GM21515 (cell line): ENCODE measurements around the gene IGFBP5.

Source experiments
- ATAC-seq: cut with Tn5 transposase; IDR thresholded peaks from one replicate; pipeline ENCODE4 v1.9.1; 2021; ENCODE audit not compliant: unreplicated experiment

The IGFBP5 gene

DNA sequence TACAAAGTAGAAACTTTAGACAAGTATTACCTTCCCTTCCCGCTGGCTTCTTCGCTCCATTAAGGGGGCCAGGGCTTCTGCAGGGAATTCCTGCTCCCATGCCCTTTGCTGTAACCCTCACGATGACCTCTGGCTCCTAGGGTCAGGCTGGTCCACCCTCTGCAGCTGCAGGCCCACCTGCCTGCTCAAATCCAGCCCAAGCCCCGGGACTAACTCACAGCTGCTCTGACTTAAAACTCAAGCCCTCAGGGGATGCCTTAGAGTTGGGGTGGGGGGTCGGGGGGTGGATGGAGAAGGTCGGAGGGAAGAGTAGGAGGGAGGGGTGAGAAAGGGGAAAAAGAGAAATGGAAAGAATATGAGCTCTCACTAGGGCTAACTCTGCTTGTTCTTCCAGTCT is 4.9 kb downstream of the IGFBP5 start:
- no peak for ATAC-seq

DNA sequence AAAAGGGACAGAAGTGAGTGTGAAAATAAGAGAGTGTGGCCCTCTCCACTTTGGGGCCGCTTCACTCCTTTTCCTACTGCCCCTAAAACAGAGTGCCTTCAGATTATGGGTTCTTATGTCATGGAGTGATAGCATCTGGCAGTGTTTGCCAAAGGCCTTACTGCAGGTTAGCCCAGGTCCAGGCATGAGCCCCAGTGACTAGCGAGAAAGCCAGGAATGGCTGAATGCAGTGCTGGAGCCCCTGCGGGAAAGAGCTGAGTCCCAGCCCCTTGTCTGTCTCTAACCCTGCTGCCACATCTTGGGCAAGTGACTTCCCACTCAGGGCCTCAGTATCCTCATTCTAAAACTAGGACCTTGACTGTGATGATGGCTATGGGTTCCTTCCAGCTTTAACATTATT is 6.0 kb downstream of the IGFBP5 start:
- no peak for ATAC-seq

DNA sequence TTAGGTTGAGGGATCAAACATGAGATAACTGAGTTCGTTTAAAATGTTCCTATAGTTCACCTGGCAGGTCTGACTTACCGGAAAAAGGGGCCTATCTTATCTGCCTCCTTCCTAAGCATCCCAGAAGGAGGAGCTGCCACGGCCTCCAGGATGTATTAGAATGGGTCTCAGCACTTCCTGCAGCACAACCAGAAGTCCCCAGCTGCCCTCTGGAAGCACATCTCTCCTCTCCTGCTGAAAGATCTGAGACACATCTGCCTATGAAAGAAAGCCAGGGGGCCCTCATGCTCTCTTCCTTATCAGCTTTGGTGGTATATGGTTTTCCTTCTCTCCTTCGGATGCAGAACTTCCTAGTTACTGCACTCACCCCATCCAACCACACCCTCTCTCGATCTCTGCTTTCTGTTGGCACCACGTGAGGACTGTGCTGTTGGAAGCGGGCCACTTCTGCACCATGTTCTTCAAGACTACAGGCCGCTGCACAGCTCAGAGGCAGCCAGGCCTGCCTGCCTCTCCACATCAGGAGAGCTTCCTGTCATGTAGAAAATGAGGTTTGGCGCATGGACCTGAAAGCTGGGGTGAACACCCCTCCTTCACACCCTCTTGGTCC is 6.5 kb downstream of the IGFBP5 start:
- no peak for ATAC-seq

DNA sequence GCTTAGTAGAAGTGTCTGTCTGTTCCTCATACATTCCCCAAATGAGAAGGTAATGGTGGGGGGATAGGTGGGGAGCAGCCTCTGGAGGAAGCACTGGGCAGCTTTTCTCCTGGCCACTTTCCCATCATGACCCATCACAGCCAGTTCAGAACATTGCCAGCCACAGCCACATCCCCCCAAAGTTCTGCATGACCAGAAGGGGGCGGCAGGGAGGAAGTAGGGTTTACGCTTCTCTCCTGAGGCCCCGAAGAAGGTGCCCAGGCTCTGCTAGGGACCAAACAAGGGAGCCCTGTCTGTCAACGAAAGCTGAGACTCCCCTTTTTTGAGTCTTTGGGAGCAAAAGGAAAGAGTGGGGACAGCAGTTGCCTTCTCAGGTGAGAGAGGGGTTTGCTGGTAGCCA is 7.7 kb downstream of the IGFBP5 start:
- ATAC-seq: no peak

DNA sequence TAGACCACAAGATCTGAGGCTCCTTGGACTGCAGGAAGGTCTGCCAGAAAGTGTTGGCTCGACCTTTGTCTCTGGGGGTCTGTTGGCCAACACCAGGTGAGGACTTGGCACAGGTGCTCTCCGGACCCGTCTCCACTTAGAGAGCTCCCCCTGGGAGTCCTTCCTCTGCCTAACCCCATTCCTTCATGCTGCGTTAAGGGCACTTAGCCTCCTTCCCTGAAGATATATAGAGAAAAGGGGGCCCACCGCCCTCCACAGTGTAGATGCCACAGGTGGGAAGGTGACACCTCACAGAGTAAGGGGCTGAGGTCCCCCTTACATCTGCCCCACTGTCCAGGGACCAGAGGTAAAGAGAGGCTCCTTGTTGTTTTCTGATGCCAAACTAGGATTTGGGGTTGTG is 8.2 kb downstream of the IGFBP5 start:
- ATAC-seq: no peak

GRCh38 chr2:216685327-216685875 is 9.9 kb downstream of the IGFBP5 start:
- no peak for ATAC-seq

DNA sequence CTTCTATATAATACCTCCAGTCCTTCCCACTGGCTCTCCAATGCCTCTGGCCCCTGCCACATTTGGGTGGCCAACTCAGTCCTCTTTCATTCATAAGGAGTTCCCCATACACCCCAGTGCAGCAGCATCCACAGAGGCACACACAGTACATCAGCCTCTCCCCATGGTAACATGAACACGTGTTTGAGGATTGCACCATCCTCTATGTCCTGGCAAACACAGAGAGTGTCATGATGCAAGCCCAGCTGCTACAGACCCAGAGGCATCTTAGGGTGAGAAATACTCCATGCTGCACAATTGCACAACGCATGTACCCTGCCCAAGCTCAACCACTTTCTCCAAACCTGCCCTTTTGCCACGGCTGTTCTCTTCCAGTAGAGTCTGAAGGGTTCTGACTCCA is 11.5 kb downstream of the IGFBP5 start:
- ATAC-seq: no peak

DNA sequence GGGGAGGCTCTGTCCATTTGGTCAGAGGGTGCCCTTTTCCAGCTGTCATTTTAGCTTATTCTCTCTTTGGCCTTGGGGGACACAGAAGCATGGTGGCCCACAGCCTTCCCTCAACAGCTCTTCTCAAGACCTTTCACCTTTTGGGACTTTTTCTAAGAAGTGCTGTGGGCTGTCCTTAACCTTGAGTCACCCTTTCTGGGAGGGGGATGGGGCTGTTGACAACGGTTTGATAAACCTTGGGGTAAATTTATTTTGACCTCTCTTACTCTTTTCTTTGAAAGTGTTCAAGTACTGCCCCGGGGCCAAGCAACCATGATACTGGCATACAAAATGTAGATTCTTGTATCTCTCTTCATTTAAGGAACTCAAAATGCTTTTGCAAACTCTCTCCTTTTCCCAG is 13.7 kb downstream of the IGFBP5 start:
- no peak for ATAC-seq

GRCh38 chr2:216680951-216681629 is 14.3 kb downstream of the IGFBP5 start:
- ATAC-seq: no peak

DNA sequence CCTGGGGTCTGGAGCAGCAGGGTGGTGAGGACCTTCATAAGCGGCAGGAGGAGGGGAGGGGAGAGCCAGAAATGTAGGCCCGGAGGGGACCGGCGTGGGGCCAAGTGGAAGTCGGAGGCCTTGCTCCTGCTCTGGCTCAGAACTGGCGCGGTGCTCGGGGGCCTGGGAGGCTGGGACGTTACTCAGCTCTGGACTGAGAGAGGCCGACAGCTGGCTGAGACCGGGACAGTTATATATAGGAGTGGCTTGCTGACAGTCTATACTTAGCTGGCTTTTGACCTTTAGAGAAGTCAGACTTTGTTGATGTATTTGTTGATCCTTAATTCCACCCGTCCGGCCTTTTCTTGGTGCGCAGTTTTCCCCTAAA is 15.7 kb downstream of the IGFBP5 start:
- no peak for ATAC-seq

- no peak for ATAC-seq
These were observed 16.3 kb downstream of the IGFBP5 start for GRCh38 chr2:216678813-216679657.

DNA sequence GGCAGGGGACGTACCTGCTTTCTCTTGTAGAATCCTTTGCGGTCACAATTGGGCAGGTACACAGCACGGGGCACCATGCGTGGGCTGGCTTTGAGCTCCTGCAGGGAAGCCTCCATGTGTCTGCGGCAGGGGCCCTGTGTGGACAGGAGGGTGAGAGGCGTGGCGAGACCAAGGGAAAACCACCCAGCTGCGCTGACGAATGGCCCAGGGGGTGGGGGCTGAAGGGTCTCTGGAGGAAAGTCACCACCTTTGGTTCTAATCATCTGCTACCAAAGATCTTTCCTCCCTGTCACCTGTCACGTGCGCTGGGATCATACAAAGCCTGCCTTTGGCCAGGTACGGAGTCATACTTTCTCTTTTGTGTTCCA is 17.3 kb downstream of the IGFBP5 start:
- ATAC-seq: no peak

GRCh38 chr2:216677439-216678097 is 17.8 kb downstream of the IGFBP5 start:
- no peak for ATAC-seq

- no peak for ATAC-seq
These were observed 18.7 kb downstream of the IGFBP5 start for GRCh38 chr2:216676630-216677029.

DNA sequence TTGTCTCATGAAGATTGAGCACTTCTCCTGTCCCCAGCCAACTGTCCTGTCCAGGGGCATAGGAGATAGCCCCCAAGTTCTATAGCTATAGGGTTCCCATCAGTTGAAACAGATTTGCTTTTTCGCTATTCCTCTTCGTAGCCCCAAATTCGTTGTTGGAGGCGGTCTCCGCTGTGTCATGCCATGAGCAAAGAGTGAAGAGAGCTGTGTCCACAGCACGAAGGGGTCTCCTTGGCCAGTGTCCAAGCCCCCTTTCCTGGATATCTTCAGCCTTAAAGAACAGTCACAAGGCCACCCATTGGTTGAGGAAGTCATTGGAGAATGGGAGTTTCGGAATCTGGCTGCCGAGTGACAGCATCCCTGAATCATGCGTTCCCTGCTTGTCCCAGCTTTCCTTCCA is 21.0 kb downstream of the IGFBP5 start:
- no peak for ATAC-seq

GRCh38 chr2:216673609-216674008 is 21.7 kb downstream of the IGFBP5 start:
- ATAC-seq: no peak

- no peak for ATAC-seq
These were observed 22.3 kb downstream of the IGFBP5 start for GRCh38 chr2:216673021-216673420.

- ATAC-seq: no peak
These were observed 22.9 kb downstream of the IGFBP5 start for GRCh38 chr2:216672466-216672865.

GRCh38 chr2:216671791-216672343 is 23.5 kb downstream of the IGFBP5 start:
- ATAC-seq: no peak

DNA sequence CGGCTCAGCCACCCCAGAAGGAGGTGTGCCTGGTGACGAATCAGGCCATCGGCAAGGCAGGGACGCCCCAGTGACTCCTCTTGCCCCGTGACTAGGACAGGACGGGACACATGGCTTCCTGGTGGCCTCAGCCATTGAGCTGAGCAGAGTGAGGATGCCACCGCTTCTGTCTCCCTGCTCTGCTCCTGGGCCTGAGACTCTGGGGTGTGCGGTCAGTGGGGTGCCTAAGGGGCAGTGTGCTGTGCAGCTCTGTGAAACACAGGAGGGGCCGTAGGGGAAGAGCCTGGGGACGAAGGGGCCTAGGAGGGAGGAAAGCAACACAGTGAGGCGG is 24.3 kb downstream of the IGFBP5 start:
- no peak for ATAC-seq
